CD4-positive, alpha-beta T cell treated with Interleukin-15 for 4 hours (primary cell): ENCODE measurements around the gene RPS6KA5.
"Not testable (repeated sequence)": the region's sequence is repeated elsewhere in the genome, so short reads cannot be mapped to it uniquely, and the experiment has no call there.

ENCODE experiments used
- DNase-seq: peaks from one replicate; pipeline ENCODE4 v3.0.0-alpha.2; 2020; ENCODE audit warnings: low spot score

RPS6KA5 gene

DNA sequence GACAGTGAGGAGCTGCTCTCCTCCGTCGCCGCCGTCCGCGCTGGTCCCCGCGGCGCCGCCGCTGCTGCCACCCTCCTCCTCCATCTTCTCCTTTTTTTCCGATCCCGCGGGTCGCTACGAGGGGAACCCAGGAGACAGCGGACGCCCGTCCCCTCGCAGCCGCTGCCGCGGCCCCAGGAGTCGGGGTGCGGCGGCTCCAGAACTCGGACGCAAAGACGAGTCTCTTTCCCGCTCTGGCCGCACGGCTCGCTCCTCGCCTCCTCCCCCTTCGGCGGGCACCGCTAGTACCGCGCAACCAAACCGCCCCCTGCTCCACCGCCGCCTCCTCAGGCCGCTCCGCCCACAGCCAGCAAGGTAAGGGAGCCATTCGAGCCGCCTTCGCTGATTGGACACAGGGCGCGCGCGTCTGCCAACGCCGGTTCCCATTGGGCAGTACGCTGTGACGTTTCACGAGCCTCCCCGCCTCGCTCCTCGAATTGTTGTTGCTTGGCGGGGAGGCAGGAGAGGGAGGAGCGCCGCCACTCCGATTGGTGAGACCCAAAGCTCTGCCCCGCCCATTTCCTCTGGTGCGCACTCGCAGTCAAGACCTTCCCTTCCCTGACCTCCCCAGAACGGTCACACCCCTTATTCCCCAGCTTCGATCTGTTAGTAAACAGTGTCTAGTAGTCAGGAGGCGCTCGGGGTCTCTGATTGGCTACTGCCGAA lies at the start of gene RPS6KA5:
Gene RPS6KA5, minus strand, starts transcription at position 291 of the 705 bp plus-strand sequence. Its CDS starts 207 bp downstream, at position 84.
- peak; percentile 100 for DNase-seq

DNA sequence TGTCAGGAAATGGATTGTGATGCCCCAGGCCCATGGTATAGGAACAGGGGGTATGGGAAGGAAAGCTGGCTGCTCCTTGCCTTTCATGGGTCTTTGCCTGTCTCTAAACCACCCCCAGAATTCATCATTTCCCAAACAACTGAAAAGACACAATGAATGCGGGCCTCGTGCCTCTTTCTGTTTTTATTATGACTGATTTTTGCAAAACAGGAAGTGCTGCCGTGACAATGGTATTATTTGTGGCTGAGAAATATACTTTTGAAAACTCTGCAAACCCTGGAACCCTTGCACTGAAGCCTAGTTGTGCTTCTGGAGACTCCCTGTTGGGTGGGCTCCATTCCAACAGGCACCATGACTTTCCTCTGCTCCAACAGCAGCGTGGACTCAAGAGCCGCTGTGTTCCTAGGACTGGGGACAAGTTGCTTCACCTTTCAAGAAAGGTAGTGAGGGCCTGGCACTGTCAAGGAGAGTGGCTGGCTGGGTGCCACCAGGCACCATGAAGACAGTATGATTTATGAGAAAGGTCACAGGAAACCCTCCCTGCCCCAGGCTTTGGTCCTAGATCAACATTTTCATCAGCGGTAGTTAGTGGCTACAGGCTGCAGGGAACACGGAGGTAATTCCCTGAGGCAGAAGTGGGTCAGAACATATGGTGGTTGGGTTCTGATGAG lies 48.6 kb upstream of the RPS6KA5 start:
- DNase-seq, result peak; percentile 51

DNA sequence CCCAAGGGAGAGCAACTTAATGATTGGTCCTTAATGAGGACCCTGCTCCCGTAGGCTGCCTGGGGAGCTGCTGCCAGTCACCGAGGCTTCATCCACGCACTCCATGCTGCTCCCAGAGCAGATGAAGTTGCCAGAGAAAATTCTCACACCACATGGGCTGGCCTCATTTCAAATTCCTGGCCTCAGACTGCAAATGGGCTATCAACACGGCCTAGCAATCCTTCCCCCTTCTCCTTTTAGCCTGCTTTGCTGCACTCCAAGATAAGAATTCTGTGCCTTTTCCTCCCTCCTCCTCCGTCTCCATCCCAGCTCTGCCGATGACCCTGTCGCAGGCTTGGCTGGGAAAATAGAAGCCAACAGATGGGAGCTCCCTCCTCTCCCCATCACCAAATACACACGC lies 42.7 kb upstream of the RPS6KA5 start:
- DNase-seq, result no peak

DNA sequence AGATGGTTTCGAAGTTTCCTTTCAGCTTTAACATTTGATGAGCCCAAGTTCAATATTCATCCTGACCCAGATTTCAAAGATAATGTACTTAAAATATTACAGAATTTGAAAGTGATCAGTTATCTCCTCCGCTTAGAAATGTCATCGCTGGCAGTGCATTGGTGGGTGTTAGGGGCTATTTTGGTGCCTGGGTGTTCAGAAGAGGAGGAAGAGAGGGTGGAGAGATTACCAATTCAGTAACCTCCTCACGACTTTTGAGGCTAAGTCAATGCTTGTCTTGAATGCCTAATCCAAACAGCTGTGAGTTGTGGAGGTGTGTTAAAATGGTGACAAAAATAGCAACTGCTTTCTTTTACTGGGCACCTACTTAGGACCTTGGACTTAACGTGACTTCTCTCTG lies 39.7 kb upstream of the RPS6KA5 start:
- DNase-seq, result no peak

DNA sequence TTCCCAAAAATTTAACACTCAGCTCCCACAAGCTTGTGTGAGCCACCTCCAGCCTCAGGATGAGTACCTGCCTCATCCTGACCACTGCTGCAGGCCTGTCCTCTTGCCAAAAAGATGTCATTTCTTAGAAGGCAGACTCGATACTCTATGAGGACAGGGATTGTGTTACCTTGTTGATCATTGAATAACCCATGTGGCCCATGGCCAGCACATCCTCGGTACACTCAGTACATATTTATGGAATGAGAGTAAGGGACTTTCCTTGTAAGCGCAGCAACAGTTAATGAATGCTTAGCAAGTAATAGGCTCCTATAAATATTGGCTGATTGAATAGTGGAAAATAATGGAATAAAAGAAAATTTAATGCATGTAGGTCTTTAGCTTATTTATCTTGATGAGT lies 38.1 kb upstream of the RPS6KA5 start:
- no peak for DNase-seq

DNA sequence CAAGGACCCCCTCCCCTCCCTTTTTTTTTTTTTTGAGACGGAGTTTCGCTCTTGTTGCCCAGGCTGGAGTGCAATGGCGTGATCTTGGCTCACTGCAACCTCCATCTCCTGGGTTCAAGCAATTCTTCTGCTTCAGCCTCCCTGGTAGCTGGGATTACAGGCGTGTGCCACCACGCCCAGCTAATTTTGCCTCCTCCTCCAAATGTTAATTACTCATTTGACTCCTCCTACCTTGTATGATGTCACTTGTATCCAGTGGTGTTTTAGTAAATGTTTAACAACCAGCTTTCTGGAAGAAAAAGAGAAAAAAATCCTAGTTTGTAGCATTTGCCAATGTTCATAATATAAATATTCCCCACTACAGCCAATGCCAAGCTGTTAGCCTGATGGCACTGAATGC lies 37.2 kb upstream of the RPS6KA5 start:
- not testable (repeated sequence) for DNase-seq

DNA sequence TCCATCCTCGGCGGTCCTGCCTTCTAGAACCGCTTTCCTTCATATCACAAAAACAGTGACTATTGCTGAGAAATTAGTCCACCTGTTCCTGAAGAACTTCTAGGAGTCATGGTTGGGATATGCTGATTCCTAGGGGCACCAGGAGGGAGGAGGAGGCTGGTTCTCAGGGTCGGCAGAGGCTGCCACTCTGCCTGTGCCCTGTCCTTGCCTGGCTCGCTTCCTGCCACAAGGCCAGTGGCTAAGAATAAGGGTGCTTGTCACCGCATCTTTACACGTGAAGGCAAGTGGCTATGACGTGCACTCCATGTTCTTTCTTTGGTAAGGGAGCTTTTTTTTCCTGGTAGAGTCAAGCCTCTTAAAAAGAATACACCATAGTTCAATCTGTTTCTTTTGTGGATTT lies 34.7 kb upstream of the RPS6KA5 start:
- no peak for DNase-seq

DNA sequence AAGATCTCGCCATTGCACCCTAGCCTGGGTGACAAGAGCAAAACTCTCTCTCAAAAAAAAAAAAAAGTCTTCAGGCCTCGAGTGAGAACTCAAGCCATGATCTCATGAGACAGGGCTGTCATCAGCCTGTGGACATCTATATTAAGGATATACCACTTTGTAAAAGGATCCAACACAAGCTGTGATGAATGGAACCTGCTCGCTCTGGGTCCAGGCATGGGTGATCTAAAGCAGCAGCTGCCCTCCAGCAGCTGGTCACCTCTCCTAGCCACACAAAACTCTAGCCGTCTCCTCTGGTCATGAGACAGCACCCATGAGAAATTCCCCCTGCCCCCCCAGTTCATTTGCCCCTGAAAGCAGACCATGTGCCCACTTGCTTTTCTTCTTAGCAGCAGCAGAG lies 34.3 kb upstream of the RPS6KA5 start:
- DNase-seq, result no peak

DNA sequence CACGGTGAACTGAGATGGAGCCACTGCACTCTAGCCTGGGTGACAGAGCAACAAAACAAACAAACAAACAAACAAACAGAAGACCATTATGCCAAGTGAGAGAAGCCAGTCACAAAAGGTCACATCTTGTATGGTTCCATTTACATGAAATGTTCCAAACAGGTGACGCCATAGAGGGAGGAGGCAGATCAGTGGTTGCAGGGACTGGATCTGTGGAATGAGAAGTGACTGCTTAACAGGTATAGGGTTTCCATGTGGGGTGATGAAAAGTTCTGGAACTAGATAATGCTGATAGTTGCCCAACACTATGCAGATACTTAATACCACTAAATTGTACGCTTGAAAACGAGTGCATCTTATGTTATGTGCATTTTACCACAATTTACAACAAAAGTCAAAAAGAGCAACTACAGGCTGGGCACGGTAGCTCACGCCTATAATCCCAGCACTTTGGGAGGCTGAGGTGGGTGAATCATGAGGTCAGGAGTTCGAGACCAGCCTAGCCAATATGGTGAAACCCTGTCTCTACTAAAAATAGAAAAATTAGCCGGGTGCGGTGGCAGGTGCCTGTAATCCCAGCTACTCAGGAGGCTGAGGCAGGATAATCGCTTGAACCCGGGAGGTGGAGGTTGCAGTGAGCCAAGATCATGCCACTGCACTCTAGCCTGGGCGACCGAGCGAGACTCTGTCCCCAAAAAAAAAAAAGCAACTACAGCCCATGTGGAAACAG lies 33.5 kb upstream of the RPS6KA5 start:
- not testable (repeated sequence) for DNase-seq

DNA sequence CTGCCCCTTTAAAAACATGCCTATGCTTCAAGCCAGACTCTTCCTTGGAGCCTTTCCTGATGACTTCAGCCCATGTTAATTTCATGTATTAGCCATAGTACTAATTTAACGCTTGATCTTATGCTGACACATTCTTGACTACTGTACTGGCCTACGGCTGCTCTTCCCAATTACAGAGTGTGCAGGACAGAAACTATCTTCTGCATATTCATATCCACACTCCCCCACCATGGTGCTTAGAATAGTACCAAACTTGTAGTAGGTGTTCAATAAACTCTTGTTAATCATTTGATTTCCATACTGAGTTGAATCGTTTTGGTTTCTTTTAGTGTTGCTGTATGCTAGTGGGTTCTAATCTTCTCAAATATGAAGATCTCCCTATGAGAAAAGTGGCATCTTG lies 31.6 kb upstream of the RPS6KA5 start:
- no peak for DNase-seq

DNA sequence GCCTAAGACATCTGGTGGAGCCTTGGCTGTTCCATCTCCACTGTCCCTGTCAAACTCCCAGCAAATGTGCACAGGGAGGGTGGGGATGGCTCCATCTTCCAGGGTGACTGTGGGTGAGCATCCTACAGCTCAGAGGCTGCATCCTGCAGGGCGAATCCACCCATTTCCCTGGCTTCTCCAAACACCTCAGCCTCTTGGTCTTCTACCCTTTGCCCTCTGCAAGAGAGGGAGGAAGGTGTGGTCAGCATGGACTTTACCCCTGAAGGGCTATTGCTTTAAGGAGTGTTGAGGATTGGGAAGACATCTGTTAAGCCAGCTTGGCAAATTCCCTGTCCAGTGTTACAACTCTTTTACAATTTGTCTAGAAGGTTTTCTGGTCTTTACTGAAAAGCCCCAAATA lies 30.3 kb upstream of the RPS6KA5 start:
- no peak for DNase-seq

DNA sequence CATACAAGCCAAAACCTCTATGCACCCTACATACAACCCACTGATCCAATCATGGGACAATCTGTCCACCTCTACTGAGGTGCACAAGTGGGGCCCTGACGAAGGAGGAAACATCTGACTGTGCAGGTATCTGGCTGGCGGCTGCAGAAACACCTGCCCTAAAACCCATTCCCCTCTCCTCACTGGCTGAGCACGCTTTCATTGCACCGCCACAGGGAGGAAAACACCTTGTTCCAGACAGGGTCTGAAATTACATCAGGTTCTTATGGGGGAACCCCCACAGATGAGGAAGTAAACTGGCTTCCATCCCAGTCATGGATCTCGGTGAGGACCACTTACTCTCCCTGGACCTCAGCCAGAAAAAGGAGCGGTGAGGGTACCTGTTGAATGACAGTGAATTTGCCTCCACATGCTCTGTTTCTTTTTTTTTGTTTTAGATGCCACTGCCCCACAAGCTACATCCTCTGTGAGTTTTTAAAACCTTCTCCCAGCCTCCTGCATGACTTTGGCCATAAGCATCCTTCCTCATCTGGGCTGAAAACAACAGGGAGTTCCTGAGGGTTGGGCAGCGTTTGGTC lies 29.6 kb upstream of the RPS6KA5 start:
- DNase-seq, result no peak

DNA sequence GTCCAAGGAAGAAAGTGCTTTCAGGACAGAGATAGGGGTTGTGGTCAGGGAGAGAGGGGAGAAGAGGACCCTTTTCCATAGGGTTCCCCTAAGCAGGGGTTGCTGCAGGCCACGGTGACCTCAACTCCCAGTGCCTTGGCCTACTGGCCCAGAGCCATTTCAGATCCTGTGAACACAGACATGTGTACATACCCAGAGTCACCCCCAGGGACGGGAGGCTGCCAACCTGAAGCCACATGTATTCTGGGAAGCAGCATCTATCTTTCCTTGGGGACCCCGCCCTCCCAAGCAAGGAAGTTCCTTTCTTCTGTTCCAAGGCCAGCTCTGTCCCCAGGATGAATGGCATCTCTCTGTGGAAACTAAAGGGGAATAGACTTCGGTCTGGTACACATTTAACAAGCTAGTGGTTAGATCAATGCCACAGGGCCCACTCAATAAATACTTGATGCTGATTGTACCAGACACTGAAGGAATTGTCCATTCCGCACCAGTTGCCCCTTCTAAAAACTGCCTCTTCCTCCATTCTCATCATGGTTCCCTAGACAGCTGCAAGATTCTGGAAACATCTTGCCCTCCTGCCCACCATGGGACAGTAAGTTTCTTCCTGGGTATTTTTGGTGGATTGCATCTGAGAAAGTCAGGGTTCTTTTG lies 28.3 kb upstream of the RPS6KA5 start:
- DNase-seq, result no peak

DNA sequence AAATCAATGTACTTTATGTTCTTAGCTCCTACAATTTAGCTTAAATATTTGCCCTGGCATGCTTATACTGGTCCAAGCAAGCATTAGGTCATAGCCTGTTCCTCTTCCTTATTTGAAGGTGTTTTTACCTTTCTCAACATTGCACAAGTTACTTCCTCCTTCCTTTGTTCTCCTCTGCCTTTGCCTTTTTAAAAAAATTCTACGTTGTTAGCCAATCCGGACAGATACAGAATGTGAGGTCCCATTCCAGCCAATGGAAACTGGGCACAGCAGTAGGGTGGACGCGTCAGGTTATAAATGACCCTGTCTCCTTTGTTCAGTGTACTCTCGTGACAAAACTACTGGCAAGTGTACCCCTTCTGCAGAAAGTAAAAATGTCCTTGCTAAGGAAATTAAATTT lies 27.0 kb upstream of the RPS6KA5 start:
- DNase-seq, result not testable (repeated sequence)

DNA sequence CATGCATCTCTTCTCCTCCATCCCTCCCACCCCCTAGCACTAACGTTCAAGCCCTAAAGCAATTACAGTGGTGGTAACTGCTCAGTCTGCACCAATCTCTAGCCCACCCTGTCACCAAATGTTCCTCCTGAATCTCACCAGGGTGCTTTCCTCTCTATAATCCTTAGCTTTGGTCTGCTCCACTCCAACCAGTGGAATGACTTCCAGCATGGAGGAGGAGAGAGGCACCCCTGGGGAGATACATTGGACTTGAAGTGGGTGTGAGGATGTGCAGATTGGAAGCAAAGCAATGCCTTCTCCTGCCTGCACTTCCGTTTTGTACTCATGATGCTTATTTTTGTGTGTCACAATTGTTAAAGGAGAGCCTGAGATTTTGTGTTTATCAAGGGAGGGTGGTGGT lies 24.1 kb upstream of the RPS6KA5 start:
- DNase-seq, result no peak

DNA sequence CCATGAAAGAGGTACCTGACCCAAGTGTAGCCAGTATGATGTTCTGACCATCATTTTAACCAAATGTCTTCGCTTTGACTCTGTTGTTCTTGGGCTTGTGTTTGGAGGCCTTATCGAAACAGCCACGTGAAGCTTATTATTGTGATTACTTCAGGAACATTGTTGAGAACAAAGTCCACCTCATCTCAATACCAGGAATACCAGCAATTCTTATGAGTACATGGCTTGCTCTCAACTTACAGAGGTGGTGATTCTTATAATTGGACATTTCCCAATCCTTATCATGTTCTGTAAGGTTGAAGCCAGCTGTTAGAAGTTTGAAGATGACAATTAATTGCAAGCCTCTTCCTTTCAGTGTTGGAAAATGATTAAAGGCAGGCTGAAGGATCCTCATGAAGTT lies 21.8 kb upstream of the RPS6KA5 start:
- DNase-seq, result no peak

DNA sequence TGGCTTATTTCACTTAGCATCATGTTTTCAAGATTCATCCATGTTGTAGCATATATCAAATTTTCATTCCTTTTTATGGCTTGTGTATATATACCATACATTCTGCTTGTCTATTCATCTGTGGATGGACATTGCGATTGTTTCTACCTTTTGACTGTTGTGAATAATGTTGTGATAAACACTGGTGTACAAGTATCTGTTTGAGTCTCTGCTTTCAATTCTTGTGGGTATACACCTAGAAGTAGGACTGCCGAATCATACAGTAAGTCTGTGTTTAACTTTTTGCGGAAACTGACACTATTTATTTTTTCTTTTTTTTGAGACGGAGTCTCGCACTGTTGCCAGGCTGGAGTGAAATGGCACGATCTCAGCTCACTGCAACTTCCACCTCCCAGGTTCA lies 19.6 kb upstream of the RPS6KA5 start:
- DNase-seq, result no peak

DNA sequence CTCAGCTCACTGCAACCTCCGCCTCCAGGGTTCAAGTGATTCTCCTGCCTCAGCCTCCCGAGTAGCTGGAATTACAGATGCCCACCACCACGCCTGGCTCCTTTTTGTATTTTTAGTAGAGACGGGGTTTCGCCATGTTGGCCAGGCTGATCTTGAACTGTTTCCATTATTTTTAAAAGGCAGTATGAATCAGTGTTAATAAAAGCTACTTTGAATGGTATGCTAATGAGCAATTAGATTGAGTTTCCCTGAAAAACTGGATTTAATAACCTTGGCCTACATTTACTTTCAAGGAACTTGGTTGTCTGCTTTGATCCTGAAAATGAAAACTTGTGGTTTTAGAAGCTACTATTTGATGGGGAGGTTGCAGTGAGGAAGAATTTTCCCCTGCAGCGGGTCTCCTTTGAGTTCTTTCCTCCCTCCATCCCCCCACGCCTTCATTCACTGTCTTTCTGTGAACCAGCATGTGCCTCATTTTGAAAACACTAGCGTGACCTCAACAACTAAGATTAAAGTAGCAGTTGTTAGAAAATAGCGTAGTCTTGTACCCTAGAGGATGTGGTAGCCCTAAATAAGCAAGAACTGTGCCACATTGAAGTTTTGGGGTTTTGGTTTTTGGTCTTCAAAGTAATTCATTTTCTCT lies 17.8 kb upstream of the RPS6KA5 start:
- peak; percentile 72 for DNase-seq

DNA sequence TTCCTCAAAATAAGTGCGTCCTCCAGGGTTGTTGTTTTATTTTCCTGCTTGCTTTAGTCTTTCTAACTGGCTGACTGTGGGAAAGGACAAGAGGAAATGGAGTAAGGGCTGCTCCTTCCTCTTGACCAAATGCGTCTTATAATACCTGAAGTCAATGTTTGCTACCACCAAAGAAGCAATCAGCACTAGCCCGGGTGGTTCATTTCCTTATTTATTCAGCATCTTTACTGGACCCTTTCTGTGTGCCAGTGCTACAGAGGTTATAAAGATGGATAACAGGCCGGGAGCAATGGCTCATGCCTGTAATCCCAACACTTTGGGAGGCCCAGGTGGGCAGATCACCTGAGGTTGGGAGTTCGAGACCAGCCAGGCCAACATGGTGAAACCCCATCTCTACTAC lies 15.1 kb upstream of the RPS6KA5 start:
- no peak for DNase-seq

DNA sequence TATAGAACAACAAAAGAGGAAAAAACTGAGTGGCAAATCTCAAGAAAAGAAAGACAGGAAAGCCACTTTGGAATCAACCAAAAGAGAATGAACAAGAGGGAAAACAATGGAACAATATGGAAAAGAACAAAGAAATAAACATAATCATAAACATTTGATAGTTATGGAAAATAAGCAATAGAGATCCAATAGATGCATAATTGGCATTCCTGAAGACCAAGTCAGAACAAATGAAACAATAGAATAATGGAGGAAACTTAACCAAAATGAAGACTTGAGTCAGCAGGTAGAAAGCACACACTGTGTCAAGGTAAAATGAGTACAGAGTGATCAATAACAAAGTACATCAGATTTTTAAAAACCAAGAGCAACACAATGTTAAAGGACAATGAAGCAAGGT lies 10.1 kb upstream of the RPS6KA5 start:
- no peak for DNase-seq

DNA sequence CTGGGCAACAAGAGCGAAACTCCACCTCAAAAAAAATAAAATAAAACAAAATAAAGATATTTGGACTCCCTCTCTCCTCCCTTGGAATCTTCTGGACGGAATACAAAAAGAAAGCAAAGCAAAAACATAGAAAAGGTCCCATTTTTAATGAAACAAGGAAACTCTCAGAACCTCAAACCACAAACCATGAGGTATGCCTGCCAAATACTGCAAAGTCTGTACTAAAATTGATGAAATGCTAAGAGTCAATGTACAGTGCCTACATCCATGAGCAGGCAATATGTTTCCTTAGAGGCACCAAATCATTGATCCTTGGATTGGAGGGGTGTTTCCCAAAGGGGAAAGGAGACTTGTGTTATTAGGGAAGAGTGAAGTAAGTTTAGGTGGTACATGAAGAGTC lies 8.2 kb upstream of the RPS6KA5 start:
- peak; percentile 11 for DNase-seq

DNA sequence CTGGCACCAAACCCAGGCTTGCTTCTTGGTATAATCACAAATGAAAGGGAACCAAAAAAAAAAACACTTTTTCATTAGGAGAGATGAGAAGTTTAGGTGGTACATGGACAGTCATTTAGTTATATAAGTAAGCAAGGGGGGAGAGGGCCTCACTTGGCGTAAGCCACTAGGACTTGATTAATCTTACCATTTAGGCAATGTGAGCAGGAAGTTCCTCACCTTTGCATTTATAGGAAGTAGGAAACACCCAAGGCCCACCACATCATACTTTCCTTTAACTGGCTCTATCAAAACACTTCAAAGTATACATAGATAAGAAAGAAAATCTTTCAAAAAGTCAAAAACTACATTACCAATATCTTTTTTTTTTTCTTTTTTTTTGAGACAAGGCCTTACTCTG lies 6.7 kb upstream of the RPS6KA5 start:
- peak; percentile 58 for DNase-seq
